Common myeloid progenitor, CD34-positive (primary cell): ENCODE measurements around the gene MARCHF3. TPM values are rescaled to one million over a fixed set of nuclear protein-coding genes. Genes with fewer than 3 reads are reported as not detected.
A peak's percentile ranks its signal among the peaks of the same experiment; 100 is the strongest.

Experiments
- CTCF ChIA-PET: fragments of 350-600 bp; sonication (Branson Sonifier 250); formaldehyde crosslinking; loops from one replicate; lab custom pipeline; 2021; ENCODE audit warnings: antibody characterized with exemption; lab: Charles Lee
- POLR2A ChIA-PET: fragments of 350-600 bp; sonication (Branson Sonifier 250); formaldehyde crosslinking; loops from one replicate; lab custom pipeline; 2021; ENCODE audit warnings: antibody characterized with exemption; lab: Charles Lee
- DNase-seq, 3 donors: peaks; one replicate each; pipeline versions ENCODE4 v3.0.0 to v3.0.0-alpha.2; 2013
- H3K27ac ChIP-seq, 2 experiments: 1 replicate in 1 of 2; 2 replicates in 1 of 2; pipeline ENCODE4 v1.7.0; 2013; ENCODE audit warnings: inconsistent platforms in 2 of 2, low read length in 2 of 2, mild to moderate bottlenecking in 2 of 2, low read depth in 1 of 2, moderate library complexity in 1 of 2; ENCODE audit not compliant: severe bottlenecking in 2 of 2, insufficient read depth in 1 of 2, poor library complexity in 1 of 2
- H3K27me3 ChIP-seq, 5 experiments: replicated peaks in 2 of 5; 1 replicate in 3 of 5; 2 replicates in 2 of 5; pipeline versions ENCODE4 v1.6.1 to v1.7.0; 2013; ENCODE audit warnings: low read length in 4 of 5, mild to moderate bottlenecking in 2 of 5, moderate library complexity in 2 of 5, inconsistent platforms in 1 of 5; ENCODE audit not compliant: insufficient read depth in 5 of 5, control insufficient read depth in 4 of 5
- H3K36me3 ChIP-seq, 4 experiments: 1 replicate in 2 of 4; 2 replicates in 2 of 4; pipeline versions ENCODE4 v1.6.1 to v1.7.0; 2013; ENCODE audit warnings: low read length in 3 of 4, control low read depth in 1 of 4, mild to moderate bottlenecking in 1 of 4; ENCODE audit not compliant: control insufficient read depth in 4 of 4, insufficient read depth in 4 of 4
- H3K4me1 ChIP-seq, 4 experiments: 1 replicate in 3 of 4; 2 replicates in 1 of 4; pipeline versions ENCODE4 v1.6.1 to v1.7.1; 2013; ENCODE audit warnings: low read length in 3 of 4, mild to moderate bottlenecking in 3 of 4, control low read depth in 1 of 4, inconsistent platforms in 1 of 4, moderate library complexity in 1 of 4; ENCODE audit not compliant: control insufficient read depth in 4 of 4, insufficient read depth in 4 of 4; ENCODE audit errors: control extremely low read depth in 1 of 4
- H3K4me3 ChIP-seq, 7 experiments: 1 replicate in 4 of 7; 2 replicates in 3 of 7; pipeline versions ENCODE4 v1.5.1 to v1.7.0; 2013; ENCODE audit warnings: mild to moderate bottlenecking in 7 of 7, low read length in 6 of 7, moderate library complexity in 6 of 7, inconsistent platforms in 2 of 7, low read depth in 2 of 7, control low read depth in 1 of 7; ENCODE audit not compliant: insufficient read depth in 4 of 7, control insufficient read depth in 1 of 7; ENCODE audit errors: extremely low read depth in 1 of 7
- H3K9me3 ChIP-seq, 5 experiments: 1 replicate in 4 of 5; 2 replicates in 1 of 5; pipeline versions ENCODE4 v1.6.1 to v1.7.1; 2013; ENCODE audit warnings: low read length in 4 of 5, mild to moderate bottlenecking in 2 of 5, inconsistent platforms in 1 of 5, low read depth in 1 of 5, moderate library complexity in 1 of 5; ENCODE audit not compliant: control insufficient read depth in 4 of 5, insufficient read depth in 2 of 5; ENCODE audit errors: control extremely low read depth in 1 of 5
- WGBS: methylation state at CpG from one replicate; pipeline ENCODE4 v1.1.5; 2013; ENCODE audit not compliant: insufficient coverage; 5-methylcytosine and 5-hydroxymethylcytosine counted together
- polyA plus RNA-seq: library from polyadenylated mRNA; unstranded; fragments of 120-200 nt; gene quantifications from one replicate; pipeline ENCODE4 v1.2.1, GENCODE V29; 2013

MARCHF3 gene, protein sequence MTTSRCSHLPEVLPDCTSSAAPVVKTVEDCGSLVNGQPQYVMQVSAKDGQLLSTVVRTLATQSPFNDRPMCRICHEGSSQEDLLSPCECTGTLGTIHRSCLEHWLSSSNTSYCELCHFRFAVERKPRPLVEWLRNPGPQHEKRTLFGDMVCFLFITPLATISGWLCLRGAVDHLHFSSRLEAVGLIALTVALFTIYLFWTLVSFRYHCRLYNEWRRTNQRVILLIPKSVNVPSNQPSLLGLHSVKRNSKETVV
- polyA plus RNA-seq = 3.6 TPM

DNA sequence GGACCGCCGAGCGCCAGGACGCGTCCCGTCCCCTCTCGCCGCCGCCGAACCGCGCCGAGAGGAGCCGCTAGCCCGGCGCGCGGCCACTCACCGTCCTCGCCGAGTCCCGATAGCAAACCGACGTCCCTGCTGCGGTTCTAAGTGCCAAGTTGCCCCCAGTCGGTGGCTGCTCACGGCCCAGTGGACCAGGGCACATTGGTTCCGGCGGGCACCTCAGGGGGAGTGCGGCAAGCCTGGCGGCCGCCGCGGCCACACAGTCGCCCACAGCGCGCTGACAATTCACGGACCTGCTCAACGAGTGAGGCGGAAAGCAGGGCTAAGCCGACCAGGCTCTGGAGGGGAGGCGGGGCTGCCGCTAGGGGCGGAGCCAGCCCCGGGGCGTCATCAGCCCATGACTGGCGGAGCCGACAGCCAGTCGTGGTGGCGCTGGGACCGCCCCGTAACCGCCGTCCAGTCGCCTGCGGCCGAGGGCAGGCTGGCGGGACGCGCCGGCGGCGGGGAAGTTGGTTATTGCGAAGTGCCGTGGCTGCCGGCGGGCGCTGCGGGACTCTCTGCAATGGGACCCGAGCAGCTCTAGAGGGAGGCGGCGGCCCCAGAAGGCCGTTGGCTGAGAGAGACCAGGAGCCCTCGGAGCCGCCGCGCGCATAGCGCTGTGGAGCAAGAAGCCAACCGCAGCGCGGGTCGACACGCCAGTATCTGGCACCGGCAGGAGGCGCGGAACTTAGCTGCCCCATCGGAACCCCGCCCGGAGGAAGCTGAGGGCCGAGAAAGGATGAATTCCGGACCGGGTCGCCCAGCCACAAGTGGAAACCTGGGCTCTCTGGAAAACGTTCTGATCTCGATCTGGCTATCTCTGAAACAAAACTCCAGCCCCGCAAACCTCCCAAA lies at the start of gene MARCHF3:
MARCHF3 (minus strand) TSS at position 300 of the 888 bp plus-strand sequence. CDS start 112,387 bp downstream, outside the sequence.
- peak within 1 kb of the TSS in 1 of 2 experiments; percentile 76 for H3K27ac ChIP-seq
- ChIA-PET CTCF (interaction anchor here (0.8 to 1.8 kb wide), 6 partner anchors 11 to 85 kb away, joined by 3 to 5 read pairs (median 3); no protein-coding TSS in a partner anchor), POLR2A (interaction anchor here (1.0 kb wide), 1 partner anchor 151 kb away, joined by 3 read pairs; no protein-coding TSS in a partner anchor)
- H3K4me1 ChIP-seq = peaks cover 4 to 25% (median 24%) of the 10 kb centered on the region in 4 experiments
- peak; percentile 95 to 98 (median 98) for DNase-seq
- H3K4me3 ChIP-seq = peak within 1 kb of the TSS; percentile 77 to 96 (median 93)
- no peaks in the 10 kb centered on the region for H3K36me3 ChIP-seq
- 0% methylated on average over 97 of the region's 97 CpGs for WGBS
- no peaks in the 10 kb centered on the region for H3K27me3 ChIP-seq
- no peaks in the 10 kb centered on the region for H3K9me3 ChIP-seq

DNA sequence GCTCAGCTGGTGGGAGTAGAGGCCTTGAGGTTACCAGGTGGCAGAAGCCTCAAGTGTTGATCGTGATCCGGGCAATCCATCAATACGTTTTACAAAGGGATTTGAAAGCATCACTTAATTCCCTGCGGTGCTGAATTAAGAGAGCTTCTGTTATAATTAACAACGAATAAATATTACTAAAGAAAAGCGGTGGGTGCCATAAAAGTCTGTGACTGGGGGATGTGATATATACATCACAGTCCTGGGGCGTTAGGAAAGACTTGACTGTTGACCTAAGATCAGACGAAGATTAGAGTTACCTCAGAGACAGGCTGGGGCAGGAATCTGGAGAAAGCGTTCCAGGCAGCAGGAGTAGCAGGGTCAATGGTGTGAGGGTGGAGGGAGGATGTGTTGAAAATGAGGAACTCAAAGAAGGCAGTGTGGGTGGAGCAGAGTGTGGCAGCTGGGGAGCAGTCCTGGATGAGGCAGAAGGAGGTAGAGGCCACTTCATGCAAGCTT lies 49.7 kb upstream of the MARCHF3 start:
- no peaks in the 10 kb centered on the region for H3K36me3 ChIP-seq

DNA sequence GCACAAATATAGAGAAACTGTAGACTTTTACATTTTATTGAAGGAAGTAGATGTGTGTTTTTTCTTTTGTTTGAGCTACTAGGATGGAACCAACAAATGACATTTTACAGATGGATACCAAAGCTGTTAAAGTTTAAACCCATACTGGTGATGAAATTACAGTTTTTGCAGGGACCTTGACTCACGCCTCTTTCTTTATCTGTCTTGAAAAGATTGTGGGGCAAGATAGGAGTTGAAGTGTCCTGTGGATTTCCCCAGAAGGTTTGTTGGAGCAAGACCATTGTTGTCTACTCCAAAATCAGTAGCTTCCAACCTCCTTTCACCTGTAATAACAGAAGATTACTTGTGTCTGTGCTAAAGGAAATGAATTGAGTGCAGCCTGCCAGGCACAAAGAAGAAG lies 47.0 kb upstream of the MARCHF3 start:
- ChIA-PET CTCF (no interaction called here), POLR2A (no interaction called here)
- Histone ChIP-seq H3K9me3 (no peaks in the 10 kb centered on the region), H3K36me3 (no peaks in the 10 kb centered on the region), H3K27me3 (no peaks in the 10 kb centered on the region), H3K27ac (no peak overlapping the region), H3K4me3 (no peak overlapping the region), H3K4me1 (peaks cover 0 to 14% (median 4%) of the 10 kb centered on the region in 4 experiments)
- no peak for DNase-seq
- WGBS = no CpG with 5 or more reads among the region's 1 CpG

More for the DNA sequence above, 49.7 kb upstream of the MARCHF3 start:
- WGBS = 37% methylated on average over 4 of the region's 9 CpGs
- Histone ChIP-seq H3K9me3 (no peaks in the 10 kb centered on the region), H3K4me1 (peaks cover 0 to 7% (median 0%) of the 10 kb centered on the region in 4 experiments), H3K27me3 (no peaks in the 10 kb centered on the region), H3K4me3 (no peak overlapping the region), H3K27ac (no peak overlapping the region)
- POLR2A ChIA-PET = no interaction called here
- DNase-seq = peak; percentile 11 to 64 (median 56)
- CTCF ChIA-PET = interaction anchor here (1.2 kb wide), 1 partner anchor 14 kb away, joined by 3 read pairs; no protein-coding TSS in a partner anchor

DNA sequence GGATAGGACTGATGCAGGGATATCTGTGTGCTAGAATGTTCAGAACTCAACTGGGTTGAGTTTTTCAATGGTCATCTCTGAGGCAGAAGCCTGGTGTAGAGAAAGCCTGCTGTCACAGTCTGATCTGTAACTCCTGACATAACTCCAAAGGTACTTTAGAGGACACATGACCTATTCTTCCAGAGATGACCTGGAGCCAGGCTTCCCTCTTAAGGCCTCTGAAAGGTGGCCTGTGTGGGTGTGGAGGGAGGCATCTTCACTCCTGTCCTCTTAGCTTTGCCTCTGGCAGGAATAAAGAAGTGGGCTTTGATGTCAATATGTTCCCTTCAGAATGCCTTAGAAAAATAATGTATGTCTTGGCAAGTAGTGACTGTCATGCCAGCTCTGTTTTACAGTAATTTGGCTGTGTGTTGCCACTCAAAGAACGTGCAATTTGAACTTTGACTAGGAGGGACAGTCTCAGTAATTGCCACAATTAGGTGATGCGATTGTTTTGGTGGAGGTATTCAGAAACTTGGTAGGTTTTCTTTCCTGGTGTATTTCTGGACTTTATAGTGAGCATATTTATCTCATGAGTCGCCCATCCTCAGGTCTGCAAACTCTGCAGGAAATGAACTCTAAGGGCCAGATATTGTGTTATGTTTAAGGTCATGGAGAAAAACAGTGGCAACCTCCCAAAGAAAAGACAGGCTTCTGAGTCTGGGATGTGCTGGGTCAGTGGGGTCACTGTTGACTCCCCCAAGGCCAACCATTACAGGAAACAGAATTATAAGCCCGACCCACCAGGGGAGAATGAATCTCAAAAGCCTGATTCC lies 46.2 kb upstream of the MARCHF3 start:
- Histone ChIP-seq H3K36me3 (no peaks in the 10 kb centered on the region), H3K27ac (no peak overlapping the region), H3K4me3 (no peak overlapping the region), H3K4me1 (peaks cover 0 to 14% (median 4%) of the 10 kb centered on the region in 4 experiments), H3K27me3 (no peaks in the 10 kb centered on the region), H3K9me3 (no peaks in the 10 kb centered on the region)
- CTCF ChIA-PET = no interaction called here
- POLR2A ChIA-PET = no interaction called here
- no peak for DNase-seq
- WGBS = 100% methylated on average over 3 of the region's 4 CpGs

DNA sequence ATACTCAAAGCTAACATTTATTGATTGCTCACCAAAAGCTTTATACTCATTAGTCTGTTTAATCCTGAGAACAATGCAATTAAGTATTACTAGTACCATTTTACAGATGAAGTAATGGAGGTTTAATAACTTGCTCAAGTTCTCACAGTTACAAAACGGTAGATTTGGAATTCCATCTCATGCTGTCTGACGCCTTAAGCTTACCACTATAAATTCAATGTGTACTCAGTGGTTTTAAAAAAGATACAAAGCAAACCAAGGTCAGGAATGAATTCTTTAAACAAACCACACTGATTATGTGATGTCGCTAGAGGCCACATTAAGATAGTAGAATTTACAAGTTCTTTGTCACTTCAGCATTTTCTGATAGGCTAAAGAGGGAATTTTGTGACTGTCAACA lies 44.1 kb upstream of the MARCHF3 start:
- Histone ChIP-seq H3K27me3 (no peaks in the 10 kb centered on the region), H3K4me3 (no peak overlapping the region), H3K36me3 (peaks cover 0 to 4% (median 1%) of the 10 kb centered on the region in 4 experiments), H3K27ac (no peak overlapping the region), H3K9me3 (no peaks in the 10 kb centered on the region), H3K4me1 (peaks cover 0 to 7% (median 4%) of the 10 kb centered on the region in 4 experiments)
- POLR2A ChIA-PET = interaction anchor here (0.6 kb wide), 1 partner anchor 108 kb away, joined by 3 read pairs; no protein-coding TSS in a partner anchor
- DNase-seq = no peak
- CTCF ChIA-PET = interaction anchor here (1.3 to 1.4 kb wide), 3 partner anchors 10 to 20 kb away, joined by 3 to 4 read pairs (median 4); no protein-coding TSS in a partner anchor
- 100% methylated on average over 1 of the region's 3 CpGs for WGBS
